Body of pancreas (tissue), 4 donors: ENCODE measurements around the gene IRS1.

Experiments
- POLR2A ChIP-seq, 3 donors: fragments of 450-650 bp; IDR thresholded peaks; one replicate each; pipeline ENCODE4 v1.6.1; 2016; ENCODE audit warnings: antibody characterized with exemption in 3 of 3, mild to moderate bottlenecking in 2 of 3
- TF ChIP-seq, protein P1 (sequence below), 7 experiments: fragments of 450-650 bp in 4 of 7; fragments of 200-600 bp in 3 of 7; sonication (generic) in 3 of 7; IDR thresholded peaks; one replicate each; pipeline ENCODE4 v1.5.1; 2016 to 2019; ENCODE audit warnings: antibody characterized with exemption in 7 of 7

DNA sequence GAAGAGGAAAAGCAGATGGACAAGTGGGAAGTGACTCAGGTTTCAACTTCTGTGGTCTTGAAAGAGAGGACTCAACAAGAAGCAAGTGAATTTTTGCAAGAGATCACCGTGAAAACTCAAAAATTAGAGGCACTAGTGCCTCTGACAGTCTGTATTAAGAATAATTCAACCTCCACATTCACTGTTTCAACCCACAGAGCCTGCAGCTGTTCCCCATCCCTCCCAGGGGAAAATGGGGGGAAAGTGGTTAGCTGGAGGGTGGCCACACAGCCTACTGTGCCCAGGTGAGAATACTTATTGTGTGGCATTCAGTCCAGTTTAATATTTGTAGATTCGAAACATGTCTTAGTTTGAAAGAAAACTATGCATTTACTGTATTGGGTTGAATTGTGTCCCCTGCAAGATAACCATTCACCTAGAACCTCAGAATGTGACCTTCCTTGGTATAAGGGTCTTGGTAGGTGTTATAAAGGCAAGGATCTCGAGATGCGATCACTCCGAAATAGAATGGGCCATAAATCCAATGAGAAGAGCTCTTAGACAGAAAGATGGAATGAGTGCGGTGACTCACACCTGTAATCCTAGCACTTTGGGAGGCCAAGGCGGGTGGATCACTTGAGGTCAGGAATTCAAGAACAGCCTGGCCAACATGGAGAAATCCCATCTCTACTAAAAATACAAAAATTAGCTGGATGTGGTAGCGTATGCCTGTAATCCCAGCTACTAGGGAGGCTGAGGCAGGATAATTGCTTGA is 94.3 kb downstream of the IRS1 start:
- TF ChIP-seq, protein P1, sequence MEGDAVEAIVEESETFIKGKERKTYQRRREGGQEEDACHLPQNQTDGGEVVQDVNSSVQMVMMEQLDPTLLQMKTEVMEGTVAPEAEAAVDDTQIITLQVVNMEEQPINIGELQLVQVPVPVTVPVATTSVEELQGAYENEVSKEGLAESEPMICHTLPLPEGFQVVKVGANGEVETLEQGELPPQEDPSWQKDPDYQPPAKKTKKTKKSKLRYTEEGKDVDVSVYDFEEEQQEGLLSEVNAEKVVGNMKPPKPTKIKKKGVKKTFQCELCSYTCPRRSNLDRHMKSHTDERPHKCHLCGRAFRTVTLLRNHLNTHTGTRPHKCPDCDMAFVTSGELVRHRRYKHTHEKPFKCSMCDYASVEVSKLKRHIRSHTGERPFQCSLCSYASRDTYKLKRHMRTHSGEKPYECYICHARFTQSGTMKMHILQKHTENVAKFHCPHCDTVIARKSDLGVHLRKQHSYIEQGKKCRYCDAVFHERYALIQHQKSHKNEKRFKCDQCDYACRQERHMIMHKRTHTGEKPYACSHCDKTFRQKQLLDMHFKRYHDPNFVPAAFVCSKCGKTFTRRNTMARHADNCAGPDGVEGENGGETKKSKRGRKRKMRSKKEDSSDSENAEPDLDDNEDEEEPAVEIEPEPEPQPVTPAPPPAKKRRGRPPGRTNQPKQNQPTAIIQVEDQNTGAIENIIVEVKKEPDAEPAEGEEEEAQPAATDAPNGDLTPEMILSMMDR (IDR thresholded peaks at IDR 0.05): no peak
- TF ChIP-seq POLR2A (IDR thresholded peaks at IDR 0.05): no peak
